ENCODE results near the gene PAX5.

DNA sequence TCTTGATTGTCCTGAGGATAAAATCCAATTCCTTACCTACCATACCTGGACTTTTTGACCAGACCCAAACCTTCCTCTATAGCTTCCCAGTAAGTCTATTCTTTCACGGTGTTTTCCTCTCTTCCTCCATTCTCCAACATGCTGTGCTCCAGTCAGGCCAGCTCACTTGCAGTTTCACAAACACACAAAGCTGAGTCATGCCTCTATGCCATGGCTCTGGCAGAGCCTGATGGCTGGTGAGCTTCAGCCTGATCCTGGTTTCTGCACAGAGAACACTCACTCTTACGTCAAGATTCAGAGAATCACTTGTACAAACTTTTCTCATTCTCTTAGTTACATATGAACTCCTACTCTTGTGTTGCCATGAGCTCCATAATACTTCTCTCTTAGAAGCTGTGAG, 27.7 kb upstream of the PAX5 start:
- TF ChIP-seq, protein P1, sequence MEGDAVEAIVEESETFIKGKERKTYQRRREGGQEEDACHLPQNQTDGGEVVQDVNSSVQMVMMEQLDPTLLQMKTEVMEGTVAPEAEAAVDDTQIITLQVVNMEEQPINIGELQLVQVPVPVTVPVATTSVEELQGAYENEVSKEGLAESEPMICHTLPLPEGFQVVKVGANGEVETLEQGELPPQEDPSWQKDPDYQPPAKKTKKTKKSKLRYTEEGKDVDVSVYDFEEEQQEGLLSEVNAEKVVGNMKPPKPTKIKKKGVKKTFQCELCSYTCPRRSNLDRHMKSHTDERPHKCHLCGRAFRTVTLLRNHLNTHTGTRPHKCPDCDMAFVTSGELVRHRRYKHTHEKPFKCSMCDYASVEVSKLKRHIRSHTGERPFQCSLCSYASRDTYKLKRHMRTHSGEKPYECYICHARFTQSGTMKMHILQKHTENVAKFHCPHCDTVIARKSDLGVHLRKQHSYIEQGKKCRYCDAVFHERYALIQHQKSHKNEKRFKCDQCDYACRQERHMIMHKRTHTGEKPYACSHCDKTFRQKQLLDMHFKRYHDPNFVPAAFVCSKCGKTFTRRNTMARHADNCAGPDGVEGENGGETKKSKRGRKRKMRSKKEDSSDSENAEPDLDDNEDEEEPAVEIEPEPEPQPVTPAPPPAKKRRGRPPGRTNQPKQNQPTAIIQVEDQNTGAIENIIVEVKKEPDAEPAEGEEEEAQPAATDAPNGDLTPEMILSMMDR (IDR thresholded peaks at IDR 0.05; ENCODE audit: low read length) = no peak
- TF ChIP-seq EZH2 (optimal IDR thresholded peaks at IDR 0.05; ENCODE audit: low read depth, low read length) = no peak
